Hindlimb muscle (tissue), 1 donor: ENCODE data around the gene BANP. TPM values are rescaled to one million over a fixed set of nuclear protein-coding genes. Genes with fewer than 3 reads are reported as not detected.
"Not testable (repeated sequence)": the region's sequence is repeated elsewhere in the genome, so short reads cannot be mapped to it uniquely, and the experiment has no call there.

Experiments
- DNase-seq: peaks from one replicate; pipeline ENCODE4 v3.0.0-alpha.2; 2013
- polyA plus RNA-seq: library from polyadenylated mRNA; unstranded; fragments of 120-200 nt; gene quantifications from one replicate; pipeline ENCODE4 v1.2.1, GENCODE V29; 2013; ENCODE audit not compliant: insufficient read length

Gene BANP
- polyA plus RNA-seq, 1 donor: 16.9 TPM

DNA sequence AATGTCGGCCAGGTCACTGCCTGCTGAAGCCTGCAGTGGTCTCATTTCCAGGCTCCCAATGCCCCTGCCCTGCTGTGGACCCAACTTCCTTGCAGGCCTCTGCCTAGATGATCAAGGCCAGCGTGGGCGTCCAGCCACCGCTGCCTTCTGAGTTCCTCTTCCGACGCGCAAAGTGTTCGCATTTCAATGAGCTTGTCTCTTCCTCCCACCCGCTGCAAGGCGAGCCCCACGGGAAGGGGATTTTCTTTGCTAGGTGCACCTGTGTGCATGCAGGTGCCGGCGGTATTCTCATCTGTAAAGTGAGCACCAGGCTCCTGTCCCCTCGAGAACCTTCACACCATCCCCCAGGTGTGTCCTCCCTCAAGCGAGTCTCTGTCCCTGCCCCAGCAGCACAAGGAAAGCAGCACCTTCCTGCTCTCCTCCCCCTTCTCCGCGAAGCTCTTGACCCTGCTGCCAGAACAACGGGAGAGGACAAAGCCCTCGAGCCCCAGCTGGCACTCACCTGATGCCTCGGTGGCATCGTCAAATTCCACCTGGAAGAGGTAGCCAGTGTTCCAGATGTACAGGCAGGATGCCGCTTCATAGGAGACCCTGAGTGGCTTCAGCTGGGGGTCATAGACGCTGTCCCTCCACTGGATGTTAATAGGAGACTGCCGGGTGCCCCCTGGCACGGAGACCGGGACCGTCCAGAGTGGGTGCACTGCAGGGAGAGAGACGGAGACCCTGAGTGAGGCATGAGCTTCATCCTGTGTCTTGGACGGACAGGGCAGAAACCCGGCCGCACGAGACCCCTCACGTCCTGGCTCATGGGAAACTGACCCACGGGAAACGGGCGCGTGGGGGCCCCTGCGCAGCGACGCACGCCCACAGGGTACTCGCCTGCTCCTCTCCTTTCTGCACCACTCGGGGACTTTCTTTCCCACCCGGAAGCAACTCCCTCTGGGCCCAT, 24.7 kb upstream of the BANP start:
- DNase-seq: no peak

DNA sequence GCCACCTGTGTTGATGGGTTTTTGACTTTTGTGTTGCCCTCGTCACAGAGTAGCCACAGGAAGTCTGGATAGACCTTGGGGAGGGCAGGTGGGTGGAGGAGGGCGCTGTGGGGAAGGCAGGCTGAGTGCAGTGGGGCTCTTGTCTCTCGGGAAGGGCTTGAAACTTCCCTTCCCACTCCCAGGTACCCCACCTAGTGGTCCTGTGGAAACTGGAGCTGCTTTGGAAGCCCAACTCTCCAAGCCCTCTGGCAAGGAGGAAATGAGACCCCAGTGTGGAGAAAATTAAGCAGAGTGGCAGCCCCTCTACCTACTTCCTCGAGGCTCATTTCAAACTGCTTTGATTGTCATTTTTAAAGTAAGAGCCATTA, 24.1 kb upstream of the BANP start:
- no peak for DNase-seq

DNA sequence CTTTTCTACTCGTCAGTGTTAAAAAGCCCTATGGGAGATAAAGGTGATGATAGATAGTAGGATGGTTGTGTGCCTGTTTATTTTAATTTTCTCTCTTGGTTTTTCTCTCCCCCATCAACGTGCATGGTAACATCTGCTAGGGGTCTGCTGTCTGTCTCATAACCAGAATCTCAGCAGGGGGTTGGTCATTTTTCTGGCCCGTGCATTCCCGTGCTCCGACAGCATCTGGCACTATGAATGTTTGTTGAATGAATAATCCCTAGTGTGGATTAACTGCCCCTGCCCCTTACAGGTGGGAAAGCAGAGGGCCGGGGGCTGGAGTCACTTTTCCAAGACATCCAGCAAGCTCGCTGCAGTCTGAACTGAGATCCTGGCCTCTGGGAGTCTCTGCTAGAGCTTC, 21.2 kb upstream of the BANP start:
- no peak for DNase-seq

DNA sequence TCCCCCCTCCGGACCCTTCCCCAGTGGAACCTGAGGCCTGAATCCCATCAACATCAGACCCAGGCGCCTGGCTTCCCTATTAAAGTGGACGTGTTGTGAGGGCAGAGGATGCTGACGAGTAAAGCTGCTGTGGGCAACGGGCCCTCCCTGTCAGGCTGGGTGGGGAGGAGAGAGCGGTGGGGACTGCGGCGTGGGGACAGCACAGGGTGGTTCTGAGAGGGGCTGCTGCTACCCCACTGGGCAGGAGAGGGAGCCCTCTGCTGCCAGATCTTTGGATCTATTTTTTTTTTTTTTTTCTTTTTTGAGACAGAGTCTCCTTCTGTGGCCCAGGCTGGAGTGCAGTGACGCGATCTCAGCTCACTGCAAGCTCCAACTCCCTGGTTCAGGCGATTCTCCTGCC, 20.8 kb upstream of the BANP start:
- DNase-seq: no peak

DNA sequence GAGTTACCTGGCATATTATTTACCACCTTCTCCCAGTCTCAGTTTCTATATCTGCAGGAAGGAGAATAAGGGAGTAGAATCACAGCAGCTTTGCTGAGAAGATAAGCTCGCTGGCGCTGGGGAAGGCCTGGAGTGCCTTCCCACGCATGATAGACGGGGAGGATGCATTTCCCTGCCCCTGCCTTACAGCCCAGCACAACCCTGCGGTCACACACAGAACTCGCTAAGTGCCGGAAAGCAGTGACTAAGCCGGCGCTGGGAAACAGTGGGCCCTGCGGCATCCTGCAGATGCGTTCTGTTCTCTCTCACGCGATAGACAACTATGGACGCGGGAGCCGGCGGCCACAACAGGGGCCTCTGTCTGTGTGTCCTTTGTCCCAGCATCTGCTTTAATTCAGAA, 19.7 kb upstream of the BANP start:
- DNase-seq: no peak

DNA sequence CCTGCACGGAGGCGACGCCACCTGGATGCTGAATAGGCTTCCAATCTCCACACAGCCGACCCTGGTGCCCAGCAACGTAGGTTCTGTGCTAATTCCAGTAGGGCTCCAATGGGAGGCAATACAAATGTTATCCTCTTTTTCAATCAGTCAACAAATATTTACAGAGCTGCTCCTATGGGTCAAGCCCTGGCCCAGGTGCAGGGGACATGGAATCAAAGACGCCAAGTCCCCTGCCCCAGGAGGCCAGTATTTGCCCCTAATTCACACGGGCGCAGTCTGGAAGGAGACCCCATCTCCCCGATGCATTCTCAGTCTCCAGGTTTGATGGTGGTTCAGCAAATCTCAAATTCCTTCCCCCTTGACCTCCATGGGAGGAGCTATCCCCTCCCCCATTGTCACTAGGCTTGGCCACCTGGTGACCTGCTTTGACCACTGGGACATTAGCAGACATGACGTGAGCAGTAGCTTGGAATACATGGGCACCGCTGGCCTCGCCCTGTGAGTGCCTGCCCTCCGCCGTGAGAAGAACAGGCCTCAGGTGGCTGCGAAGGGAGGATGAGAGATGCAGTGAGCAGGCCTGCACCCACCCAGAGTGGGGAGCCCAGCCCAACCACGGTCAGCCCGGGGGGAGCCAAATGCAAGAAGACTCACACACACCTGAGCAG, 18.6 kb upstream of the BANP start:
- not testable (repeated sequence) for DNase-seq

DNA sequence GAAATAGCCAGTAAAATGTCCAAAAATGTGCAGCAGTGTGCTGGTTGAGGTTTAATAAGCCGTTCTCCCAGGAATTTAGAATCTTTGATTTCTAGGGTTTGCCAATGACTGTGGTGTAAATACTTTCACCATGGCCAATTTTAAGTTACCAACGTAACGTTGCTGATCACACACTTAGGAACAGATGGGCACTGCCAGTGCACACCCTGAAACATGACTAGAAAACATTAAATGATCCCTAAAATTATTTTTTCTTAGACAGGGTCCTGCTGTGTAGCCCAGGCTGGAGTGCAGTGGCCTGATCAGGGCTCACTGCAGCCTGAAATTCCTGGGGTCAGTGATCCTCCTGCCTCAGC, 18.1 kb upstream of the BANP start:
- no peak for DNase-seq

DNA sequence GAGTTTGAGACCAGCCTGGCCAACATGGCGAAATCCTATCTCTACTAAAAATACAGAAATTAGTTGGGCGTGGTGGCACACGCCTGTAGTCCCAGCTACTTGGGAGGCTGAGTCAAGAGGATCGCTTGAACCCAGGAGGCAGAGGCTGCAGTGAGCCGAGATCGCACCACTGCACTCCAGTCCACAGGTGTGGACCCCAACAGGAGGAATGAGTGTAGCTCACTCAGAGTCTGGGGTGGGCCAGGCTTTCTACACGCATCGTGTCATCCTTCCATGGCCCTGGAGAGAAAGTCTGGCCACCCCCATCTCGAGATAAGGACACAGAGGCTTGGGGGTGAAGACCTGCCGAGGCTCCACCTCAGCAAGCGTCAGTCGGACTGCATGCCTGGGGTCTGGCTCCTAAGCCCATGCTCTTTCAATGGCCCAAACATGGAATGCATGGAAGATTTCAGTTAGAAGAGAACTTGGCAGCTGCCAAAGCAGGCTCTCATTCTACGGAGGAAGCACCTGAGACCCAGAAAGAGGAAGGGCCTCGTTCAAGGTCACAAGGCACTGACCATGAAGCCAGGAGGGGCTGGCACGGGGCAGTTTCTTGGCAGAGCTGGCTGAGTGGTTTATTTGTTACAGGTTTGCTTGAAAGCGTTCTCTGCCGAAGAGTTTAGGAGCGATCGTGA, 16.3 kb upstream of the BANP start:
- not testable (repeated sequence) for DNase-seq

DNA sequence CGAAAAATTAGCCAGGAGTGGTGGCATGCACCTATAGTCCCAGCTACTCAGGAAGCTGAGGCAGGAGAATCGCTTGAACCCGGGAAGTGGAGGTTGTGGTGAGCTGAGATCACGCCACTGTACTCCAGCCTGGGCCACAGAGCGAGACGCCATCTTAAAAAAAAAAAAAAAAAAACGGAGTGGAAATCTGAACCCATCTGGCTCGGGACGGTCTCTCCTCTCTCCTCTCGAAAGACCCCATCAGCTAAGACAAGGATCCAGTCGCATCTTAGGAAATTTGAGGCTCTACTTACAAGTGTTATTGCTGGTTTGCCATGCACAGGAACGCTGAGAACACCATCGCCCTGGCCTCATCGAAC, 15.2 kb upstream of the BANP start:
- not testable (repeated sequence) for DNase-seq

DNA sequence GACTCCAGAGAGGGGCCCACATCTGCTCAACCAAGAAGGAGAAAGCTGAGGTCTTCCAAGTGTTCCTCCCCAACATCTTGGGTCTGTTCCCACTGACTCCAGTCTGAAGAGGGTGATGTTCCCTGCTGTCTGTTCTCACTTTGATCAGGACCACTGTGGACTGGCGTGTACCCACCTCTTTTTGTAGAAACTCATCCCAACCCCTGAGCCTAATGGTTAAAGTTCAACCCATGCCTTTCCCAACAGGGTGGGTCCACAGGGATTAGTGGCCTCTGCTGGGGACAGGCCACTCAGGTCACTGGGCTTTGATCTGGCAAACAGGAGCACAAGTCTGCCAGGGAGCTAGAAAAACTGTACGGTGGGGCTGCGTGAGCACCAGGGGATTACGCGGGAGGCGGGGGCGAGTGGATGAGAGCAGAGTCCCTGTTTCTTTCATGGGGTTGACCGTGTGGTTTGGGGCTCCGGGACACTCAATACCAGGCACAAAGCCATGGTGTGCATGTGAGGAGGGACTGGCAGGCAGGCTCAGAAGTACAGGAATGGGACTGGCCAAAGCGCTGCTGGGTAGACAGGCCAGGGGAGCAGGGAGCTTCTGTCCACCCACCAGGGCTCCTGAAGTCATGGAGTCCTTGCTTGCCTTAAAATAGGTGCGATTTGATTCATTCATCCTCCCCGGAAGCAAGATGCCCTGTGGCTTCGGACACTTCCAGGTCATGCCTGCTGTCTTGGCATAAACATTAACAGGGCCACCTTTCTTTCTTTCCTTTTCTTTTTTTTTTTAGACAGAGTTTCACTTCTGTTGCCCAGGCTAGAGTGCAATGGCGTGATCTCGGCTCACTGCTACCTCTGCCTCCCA, 14.6 kb upstream of the BANP start, which contains the start of gene CA5A:
CA5A (minus strand) TSS at position 155 of the 856 bp plus-strand sequence; CDS start at position 76, 79 bp downstream.
- no peak for DNase-seq

DNA sequence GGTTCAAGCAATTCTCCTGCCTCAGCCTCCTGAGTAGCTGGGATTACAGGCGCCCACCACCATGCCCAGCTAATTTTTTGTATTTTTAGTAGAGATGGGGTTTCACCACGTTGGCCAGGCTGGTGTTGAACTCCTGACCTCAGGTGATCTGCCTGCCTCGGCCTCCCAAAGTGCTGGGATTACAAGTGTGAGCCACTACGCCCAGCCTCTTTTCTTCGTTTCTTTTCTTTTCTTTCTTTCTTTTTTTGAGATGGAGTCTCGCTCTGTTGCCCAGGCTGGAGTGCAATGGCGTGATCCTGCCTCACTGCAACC, 14.0 kb upstream of the BANP start:
- not testable (repeated sequence) for DNase-seq

DNA sequence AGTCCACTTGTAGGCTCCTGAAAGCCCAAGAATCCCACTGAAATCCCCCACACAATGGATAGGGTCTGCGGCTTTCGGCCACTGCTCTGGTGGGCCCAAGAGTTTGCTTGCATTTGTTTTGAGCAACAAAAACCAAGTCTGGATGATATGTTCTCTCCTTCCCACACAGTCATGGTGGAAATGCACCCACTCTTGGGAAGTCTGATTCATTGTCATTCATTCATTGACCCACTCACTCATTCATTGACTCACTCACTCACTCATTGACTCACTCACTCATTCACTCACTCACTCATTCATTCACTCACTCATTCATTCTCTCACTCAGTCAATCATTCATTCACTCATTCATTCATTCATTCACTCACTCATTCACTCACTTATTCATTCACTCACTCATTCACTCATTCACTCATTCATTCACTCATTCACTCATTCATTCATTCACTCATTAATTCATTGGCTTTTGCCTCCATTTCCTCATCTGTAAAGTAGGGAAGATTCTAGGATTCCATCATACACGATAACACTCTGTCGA, 12.8 kb upstream of the BANP start:
- DNase-seq: no peak

DNA sequence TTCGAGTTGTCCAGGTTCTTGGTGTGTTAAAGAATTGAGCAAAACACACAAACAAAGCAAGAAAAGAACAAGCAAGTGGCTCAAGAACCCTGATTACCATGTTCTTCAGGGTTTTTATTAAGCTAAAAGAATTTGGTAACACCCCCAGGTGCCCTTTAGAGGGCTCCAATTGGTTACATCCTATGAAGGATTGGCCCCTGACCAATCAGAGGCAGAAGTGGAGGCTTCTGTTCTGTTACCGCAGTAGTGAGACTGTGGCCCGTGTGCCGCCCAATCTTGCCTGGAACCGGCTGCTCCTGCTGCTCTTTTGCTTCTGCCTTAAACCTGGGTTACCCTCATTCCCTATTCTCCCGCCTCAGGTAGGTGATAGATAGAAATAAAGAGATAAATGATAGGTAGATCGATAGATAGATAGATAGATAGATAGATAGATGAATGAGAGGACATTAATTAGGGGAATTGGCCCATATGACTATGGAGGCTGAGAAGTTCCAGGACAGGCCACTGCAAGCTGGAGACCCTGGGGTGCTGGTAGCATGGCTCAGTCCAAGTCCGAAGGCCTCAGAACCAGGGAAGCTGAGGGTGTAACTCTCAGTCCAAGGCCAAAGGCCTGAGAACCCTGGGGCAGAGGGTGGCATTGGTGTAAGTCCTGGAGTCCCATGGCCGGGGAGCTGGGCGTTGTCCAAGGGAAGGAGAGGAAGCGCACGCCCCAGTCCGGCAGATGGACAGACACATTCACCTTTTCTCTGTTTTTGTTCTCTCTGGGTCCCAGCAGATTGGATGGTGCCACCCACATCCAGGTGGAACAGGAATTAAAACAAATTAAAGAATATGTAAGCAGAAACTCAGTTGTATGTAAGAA, 11.4 kb upstream of the BANP start:
- no peak for DNase-seq

DNA sequence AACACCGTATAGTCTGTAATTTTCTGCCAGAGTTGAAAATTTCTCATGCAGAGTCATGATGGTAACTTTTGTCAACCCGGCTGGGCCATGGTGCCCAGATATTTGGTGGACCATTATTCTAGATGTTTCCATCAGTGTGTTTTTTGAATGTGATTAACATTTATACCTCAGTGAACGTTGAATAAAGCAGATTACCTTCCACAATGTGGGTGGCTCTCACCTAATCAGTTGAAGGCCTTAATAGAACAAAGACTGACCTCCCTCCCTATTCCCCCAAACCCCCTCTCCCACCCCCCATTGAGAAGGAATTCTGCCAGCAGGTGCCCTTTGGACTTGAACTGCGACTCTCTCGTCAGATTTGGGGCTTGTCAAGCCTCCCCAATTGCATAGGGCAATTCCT, 8.6 kb upstream of the BANP start:
- DNase-seq: no peak

DNA sequence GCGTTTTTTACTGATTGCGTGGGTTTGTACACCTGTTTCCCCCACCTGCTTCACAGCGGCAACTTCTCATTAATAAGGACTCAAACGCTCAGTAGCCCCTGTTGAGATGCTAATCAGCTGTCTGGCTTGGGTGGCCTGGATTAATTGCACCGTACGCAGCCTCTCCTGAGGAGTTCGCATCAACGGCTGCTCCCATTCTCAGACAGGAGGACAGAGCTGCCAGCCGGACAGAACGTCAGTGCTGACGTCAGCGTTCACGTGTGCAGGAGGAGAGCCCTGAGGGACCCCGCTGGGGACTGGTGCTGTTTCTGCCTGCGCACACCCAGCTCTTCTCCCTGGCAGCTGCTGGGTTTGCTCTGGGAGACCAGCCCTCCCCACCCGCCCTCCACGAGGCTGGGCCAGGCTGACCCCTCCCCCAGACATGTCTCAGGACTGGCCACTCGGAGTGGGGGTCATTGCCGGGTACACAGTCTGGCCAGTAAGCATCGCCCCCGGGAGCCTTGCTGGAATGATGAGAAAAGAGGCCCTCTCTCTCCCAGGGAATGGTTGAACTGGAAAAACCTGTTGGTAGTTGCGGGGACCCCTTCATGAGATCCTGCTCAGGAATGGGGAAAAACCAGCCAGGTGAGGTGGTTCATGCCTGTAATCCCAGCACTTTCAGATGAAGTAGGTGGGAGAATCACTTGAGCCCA, 5.7 kb upstream of the BANP start:
- peak; percentile 68 for DNase-seq

DNA sequence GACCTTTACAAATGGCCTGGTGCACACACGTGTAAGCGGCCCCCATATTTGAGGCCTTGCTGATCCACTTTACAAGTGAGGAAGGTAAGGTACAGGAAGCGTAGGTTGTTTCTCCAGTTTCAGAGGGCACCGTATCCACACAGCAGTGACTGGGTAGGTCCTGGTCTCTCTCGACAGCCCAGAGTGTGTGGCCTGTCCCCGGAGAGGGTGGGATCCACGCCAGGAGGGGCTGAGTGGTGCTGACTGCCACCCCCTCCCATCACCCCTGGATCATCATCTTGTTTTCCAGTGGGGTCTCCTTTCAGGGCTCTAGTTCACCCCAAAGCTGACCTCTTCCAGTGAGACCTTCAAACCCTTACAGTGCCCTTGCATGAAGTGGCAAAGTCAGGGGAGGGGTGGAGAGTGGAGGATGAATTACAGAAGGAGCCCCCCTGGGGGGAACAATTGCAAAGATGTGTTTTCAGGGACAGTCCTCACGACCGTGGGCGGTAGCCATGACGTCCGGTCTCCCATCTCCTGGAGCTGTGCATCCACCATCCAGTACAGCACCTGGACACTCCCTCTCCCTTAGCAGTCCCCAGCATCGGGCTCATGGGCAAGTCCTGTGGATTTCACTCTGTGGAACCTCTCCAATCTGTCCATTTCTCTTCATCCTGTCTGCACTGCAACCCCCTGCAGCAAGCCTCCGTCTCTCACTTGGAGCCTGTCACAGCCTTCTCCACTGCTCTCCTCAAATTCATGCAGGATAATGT, 4.5 kb upstream of the BANP start:
- no peak for DNase-seq

DNA sequence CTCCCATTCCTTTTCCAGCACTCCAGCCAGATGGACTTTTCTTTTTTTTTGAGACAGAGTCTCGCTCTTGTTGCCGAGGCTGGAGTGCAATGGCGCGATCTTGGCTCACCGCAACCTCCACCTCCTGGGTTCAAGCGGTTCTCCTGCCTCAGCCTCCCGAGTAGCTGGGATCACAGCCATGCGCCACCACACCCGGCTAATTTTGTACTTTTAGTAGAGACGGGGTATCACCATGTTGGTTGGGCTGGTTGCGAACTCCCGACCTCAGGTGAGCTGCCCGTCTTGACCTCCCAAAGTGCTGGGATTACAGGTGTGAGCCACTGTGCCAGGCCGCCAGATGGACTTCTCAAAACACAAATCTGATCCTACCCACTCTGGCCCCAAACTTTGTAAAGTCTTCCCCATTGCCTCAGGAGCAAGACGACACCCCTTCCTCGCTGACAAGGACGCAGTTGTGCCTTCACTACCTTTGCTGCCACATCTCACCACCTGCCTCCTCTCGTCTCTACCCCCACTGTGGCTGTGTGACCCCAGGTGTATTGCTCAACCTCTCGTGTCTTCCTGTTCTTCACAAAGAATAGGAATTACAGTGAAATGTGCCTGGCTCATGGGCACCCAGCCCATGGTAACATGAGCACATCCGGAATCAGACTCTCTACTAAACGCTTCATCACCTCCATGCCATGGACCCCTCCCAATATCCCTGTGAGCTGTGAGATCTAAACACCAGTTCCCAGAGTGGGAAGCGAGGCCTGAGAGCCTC, 3.7 kb upstream of the BANP start:
- DNase-seq: no peak

DNA sequence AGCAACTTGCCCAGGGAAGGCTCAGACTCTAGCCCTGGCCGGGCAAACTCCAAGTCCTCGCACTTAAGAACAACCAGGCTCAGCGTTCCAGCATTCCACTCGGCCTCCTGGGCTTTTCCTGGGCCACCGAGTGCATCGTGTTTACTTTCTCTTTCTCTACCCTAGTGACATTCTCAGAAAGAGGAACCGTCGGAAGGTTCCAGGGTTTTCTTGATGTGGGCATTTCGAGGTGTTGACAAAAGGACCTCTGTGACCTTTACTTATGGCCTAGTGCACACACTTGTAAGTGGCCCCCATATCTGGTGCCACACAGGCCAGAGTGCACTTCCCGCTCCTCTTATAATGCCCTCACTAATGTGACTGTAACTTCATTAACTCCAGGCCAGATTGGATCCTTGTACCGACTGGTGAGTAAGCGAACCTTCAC, 3.1 kb upstream of the BANP start:
- no peak for DNase-seq

DNA sequence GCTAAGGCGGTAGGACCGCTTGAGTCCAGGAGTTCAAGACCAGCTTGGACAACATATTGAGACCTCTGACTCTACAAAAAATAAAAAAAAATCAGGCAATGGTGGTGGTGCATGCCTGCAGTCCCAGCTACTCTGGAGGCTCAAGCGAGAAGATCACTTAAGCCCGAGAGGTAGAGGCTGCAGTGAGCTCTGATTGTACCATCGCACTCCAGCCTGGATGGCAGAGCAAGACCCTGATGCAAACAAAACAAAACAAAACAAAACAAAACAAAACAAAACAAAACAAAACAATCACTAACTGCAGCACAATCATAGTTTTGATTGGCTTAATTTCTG, 2.5 kb upstream of the BANP start:
- no peak for DNase-seq
